OCI-LY1 (cell line): ENCODE results near the gene MMP21.

ENCODE experiments used
- H2AFZ ChIP-seq: fragments of 200-600 bp; sonication (generic), shearing (Covaris generic); 2 replicates; pipeline ENCODE4 v1.6.0; 2014; ENCODE audit warnings: antibody characterized with exemption, mild to moderate bottlenecking, low read length
- H3F3A ChIP-seq: fragments of 200-600 bp; sonication (generic), shearing (Covaris generic); 2 replicates; pipeline ENCODE4 v1.6.0; 2014; ENCODE audit warnings: mild to moderate bottlenecking, antibody characterized with exemption, low read length, moderate library complexity; ENCODE audit not compliant: insufficient read depth
- H3K27ac ChIP-seq: fragments of 200-600 bp; sonication (generic); 2 replicates; pipeline ENCODE4 v1.5.1; 2014; ENCODE audit warnings: low read length, mixed run types, mild to moderate bottlenecking, low read depth; ENCODE audit not compliant: poor library complexity, severe bottlenecking
- H3K27me3 ChIP-seq: fragments of 200-600 bp; sonication (generic); 2 replicates; pipeline ENCODE4 v1.6.0; 2014; ENCODE audit warnings: antibody characterized with exemption, mild to moderate bottlenecking, low read length, moderate library complexity; ENCODE audit not compliant: insufficient read depth
- H3K36me3 ChIP-seq: fragments of 200-600 bp; sonication (generic); 2 replicates; pipeline ENCODE4 v1.6.1; 2014; ENCODE audit warnings: mild to moderate bottlenecking, antibody characterized with exemption, low read length, moderate library complexity, mixed read lengths; ENCODE audit not compliant: insufficient read depth
- H3K4me1 ChIP-seq: fragments of 200-600 bp; sonication (generic); 2 replicates; pipeline ENCODE4 v1.5.1; 2014; ENCODE audit warnings: mild to moderate bottlenecking, low read length, moderate library complexity; ENCODE audit not compliant: insufficient read depth, severe bottlenecking
- H3K4me2 ChIP-seq: fragments of 200-600 bp; sonication (generic), shearing (Covaris generic); 2 replicates; pipeline ENCODE4 v1.6.1; 2014; ENCODE audit warnings: low read length
- H3K4me3 ChIP-seq: fragments of 200-600 bp; sonication (generic); 2 replicates; pipeline ENCODE4 v1.5.1; 2014; ENCODE audit warnings: low read length, low read depth, mild to moderate bottlenecking, mixed read lengths; ENCODE audit not compliant: poor library complexity, severe bottlenecking
- H3K79me2 ChIP-seq: fragments of 200-600 bp; shearing (Covaris generic); 2 replicates; pipeline ENCODE4 v1.6.1; 2016; ENCODE audit warnings: mixed run types, low read length, mixed read lengths; ENCODE audit not compliant: insufficient read depth
- H3K9ac ChIP-seq: fragments of 200-600 bp; sonication (generic), shearing (Covaris generic); 2 replicates; pipeline ENCODE4 v1.6.1; 2014; ENCODE audit warnings: mild to moderate bottlenecking, low read length, mixed read lengths
- H3K9me2 ChIP-seq: fragments of 200-600 bp; sonication (generic), shearing (Covaris generic); 2 replicates; pipeline ENCODE4 v1.6.1; 2014; ENCODE audit warnings: low read depth, mild to moderate bottlenecking, low read length, mixed read lengths
- H3K9me3 ChIP-seq: fragments of 200-600 bp; shearing (Covaris generic); 2 replicates; pipeline ENCODE4 v1.6.1; 2014; ENCODE audit warnings: low read length, mixed read lengths
- H4K20me1 ChIP-seq: fragments of 200-600 bp; sonication (generic), shearing (Covaris generic); 2 replicates; pipeline ENCODE4 v1.6.0; 2016; ENCODE audit warnings: mild to moderate bottlenecking, low read length; ENCODE audit not compliant: insufficient read depth
- EZH2 ChIP-seq: fragments of 200-600 bp; sonication (generic), shearing (Covaris generic); IDR thresholded peaks from 2 replicates; pipeline ENCODE4 v1.8.0; 2017; ENCODE audit warnings: borderline replicate concordance, mixed run types, mild to moderate bottlenecking, antibody characterized with exemption, low read length, moderate library complexity, mixed read lengths
- TF ChIP-seq, protein P1 (sequence below): fragments of 200-600 bp; sonication (generic), shearing (Covaris generic); IDR thresholded peaks from 2 replicates; pipeline ENCODE4 v1.5.1; 2017; ENCODE audit warnings: mild to moderate bottlenecking, antibody characterized with exemption, low read length, moderate library complexity, mixed read lengths

The MMP21 gene

DNA sequence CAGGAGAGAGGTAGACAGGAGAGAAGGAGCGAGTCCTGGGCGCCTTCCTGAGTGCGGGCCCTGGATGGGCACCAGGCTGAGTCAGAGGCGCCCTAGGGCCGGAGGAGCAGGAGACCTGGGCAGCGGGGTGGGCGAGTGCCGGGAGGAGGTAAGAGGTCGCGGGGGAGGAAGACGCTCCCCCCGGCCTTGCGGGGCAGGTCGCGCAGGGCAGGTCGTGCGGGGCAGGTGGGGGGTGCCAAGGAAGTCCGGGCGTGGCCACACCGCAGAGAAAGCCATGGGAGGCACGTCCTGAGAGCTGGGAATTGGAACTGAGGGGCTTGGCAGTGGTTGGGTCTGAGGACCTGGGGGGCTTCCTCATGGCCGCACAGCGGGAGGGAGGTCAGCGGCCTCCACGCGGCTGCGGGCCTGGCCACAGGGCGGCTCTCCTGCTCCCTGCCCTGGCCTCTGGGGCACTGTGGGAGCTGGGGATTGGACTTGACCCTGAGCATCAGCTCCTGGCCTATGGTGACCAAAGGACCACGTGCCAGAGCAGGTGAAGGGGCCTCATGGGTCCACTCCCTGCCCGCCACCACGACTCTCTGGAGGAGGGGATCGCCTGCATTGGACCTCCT is 935 bp downstream of the MMP21 start:
- Histone ChIP-seq H3F3A (no peaks in the 10 kb centered on the region), H3K4me2 (no peak overlapping the region), H3K4me3 (no peak overlapping the region), H3K79me2 (no peaks in the 10 kb centered on the region), H2AFZ (no peak overlapping the region), H3K9ac (no peak overlapping the region), H3K27me3 (no peaks in the 10 kb centered on the region), H3K27ac (no peak overlapping the region), H3K4me1 (no peaks in the 10 kb centered on the region), H4K20me1 (no peaks in the 10 kb centered on the region), H3K36me3 (no peaks in the 10 kb centered on the region), H3K9me2 (no peaks in the 10 kb centered on the region), H3K9me3 (no peaks in the 10 kb centered on the region)
- TF ChIP-seq, protein P1, sequence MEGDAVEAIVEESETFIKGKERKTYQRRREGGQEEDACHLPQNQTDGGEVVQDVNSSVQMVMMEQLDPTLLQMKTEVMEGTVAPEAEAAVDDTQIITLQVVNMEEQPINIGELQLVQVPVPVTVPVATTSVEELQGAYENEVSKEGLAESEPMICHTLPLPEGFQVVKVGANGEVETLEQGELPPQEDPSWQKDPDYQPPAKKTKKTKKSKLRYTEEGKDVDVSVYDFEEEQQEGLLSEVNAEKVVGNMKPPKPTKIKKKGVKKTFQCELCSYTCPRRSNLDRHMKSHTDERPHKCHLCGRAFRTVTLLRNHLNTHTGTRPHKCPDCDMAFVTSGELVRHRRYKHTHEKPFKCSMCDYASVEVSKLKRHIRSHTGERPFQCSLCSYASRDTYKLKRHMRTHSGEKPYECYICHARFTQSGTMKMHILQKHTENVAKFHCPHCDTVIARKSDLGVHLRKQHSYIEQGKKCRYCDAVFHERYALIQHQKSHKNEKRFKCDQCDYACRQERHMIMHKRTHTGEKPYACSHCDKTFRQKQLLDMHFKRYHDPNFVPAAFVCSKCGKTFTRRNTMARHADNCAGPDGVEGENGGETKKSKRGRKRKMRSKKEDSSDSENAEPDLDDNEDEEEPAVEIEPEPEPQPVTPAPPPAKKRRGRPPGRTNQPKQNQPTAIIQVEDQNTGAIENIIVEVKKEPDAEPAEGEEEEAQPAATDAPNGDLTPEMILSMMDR = no peak
- no peak for TF ChIP-seq EZH2

GRCh38 chr10:125773687-125774543 is 1.7 kb downstream of the MMP21 start:
- no peaks in the 10 kb centered on the region for H3K27me3 ChIP-seq
- H3K27ac ChIP-seq = no peak overlapping the region
- H3K9me2 ChIP-seq = no peaks in the 10 kb centered on the region
- no peak overlapping the region for H3K9ac ChIP-seq
- TF ChIP-seq EZH2 = no peak
- TF ChIP-seq, protein P1 = no peak
- H3K36me3 ChIP-seq = no peaks in the 10 kb centered on the region
- H3K79me2 ChIP-seq = no peaks in the 10 kb centered on the region
- no peak overlapping the region for H3K4me3 ChIP-seq
- H2AFZ ChIP-seq = no peak overlapping the region
- no peaks in the 10 kb centered on the region for H4K20me1 ChIP-seq
- no peaks in the 10 kb centered on the region for H3K4me1 ChIP-seq
- H3K4me2 ChIP-seq = no peak overlapping the region
- H3K9me3 ChIP-seq = no peaks in the 10 kb centered on the region
- no peaks in the 10 kb centered on the region for H3F3A ChIP-seq

GRCh38 chr10:125772864-125773180 is 2.8 kb downstream of the MMP21 start:
- Histone ChIP-seq H3K36me3 (no peaks in the 10 kb centered on the region), H4K20me1 (no peaks in the 10 kb centered on the region), H3K9ac (no peak overlapping the region), H3K9me3 (no peaks in the 10 kb centered on the region), H3K27me3 (no peaks in the 10 kb centered on the region), H3F3A (no peaks in the 10 kb centered on the region), H3K9me2 (no peaks in the 10 kb centered on the region), H3K4me2 (no peak overlapping the region), H2AFZ (no peak overlapping the region), H3K27ac (no peak overlapping the region), H3K79me2 (no peaks in the 10 kb centered on the region), H3K4me1 (no peaks in the 10 kb centered on the region), H3K4me3 (no peak overlapping the region)
- TF ChIP-seq EZH2 = no peak
- TF ChIP-seq, protein P1 = no peak
